Spleen (tissue), 7 donors: Measurements from ENCODE around the gene DPYD.

ENCODE experiments used
- POLR2A ChIP-seq, 3 donors: fragments of 450-650 bp; IDR thresholded peaks; one replicate each; pipeline ENCODE4 v1.5.1; 2017; ENCODE audit warnings: antibody characterized with exemption in 3 of 3, mild to moderate bottlenecking in 1 of 3
- POLR2AphosphoS5 ChIP-seq, 3 donors: sonication (generic); formaldehyde crosslinking; IDR thresholded peaks; one replicate each; pipeline ENCODE4 v1.5.1; 2017; ENCODE audit warnings: antibody characterized with exemption in 3 of 3
- TF ChIP-seq, protein P1 (sequence below), 11 experiments: fragments of 200-600 bp in 7 of 11; fragments of 450-650 bp in 4 of 11; sonication (generic) in 4 of 11; IDR thresholded peaks in 8 of 11; conservative IDR thresholded peaks in 3 of 11; 1 replicate in 7 of 11; 2 replicates in 4 of 11; pipeline versions ENCODE4 v1.4.0 to v1.8.0; 2016 to 2021; ENCODE audit warnings: antibody characterized with exemption in 11 of 11, inconsistent platforms in 4 of 11, mild to moderate bottlenecking in 1 of 11
- donor health status: DM: no; HTN: no; CAD: no; lungs with moderate emphysema.
- donor health status: DM: no; HTN: no; CAD: no.
- donor health status: DM: no; HTN: no; CAD: no.

DNA sequence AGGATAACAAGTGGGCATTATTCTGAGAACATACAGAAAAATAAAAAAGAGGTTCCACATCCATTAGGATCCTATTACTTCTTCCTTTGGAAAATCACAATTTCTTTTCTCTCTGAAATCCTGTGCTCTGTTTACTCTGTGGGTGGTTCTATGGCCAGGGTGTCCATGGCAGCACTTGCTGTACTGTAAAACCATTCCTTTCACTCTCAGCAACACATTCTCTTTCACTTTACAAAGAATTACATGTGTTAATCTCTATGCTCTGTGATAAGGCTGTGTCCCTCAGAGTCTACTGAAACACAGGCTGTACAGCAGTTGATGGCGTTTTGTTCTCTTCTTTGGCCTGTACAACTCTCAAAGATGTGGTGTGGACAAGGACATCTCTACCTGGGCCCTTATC is 675.2 kb downstream of the DPYD start:
- TF ChIP-seq, protein P1, sequence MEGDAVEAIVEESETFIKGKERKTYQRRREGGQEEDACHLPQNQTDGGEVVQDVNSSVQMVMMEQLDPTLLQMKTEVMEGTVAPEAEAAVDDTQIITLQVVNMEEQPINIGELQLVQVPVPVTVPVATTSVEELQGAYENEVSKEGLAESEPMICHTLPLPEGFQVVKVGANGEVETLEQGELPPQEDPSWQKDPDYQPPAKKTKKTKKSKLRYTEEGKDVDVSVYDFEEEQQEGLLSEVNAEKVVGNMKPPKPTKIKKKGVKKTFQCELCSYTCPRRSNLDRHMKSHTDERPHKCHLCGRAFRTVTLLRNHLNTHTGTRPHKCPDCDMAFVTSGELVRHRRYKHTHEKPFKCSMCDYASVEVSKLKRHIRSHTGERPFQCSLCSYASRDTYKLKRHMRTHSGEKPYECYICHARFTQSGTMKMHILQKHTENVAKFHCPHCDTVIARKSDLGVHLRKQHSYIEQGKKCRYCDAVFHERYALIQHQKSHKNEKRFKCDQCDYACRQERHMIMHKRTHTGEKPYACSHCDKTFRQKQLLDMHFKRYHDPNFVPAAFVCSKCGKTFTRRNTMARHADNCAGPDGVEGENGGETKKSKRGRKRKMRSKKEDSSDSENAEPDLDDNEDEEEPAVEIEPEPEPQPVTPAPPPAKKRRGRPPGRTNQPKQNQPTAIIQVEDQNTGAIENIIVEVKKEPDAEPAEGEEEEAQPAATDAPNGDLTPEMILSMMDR (IDR thresholded peaks at IDR 0.05 in 8 of 11, conservative IDR thresholded peaks at IDR 0.05 in 3 of 11): no peak
- TF ChIP-seq POLR2AphosphoS5 (IDR thresholded peaks at IDR 0.05): no peak
- no peak for TF ChIP-seq POLR2A (IDR thresholded peaks at IDR 0.05)
